ENCODE measurements around the gene SAXO1. TPM values are rescaled to one million over a fixed set of nuclear protein-coding genes. Genes with fewer than 3 reads are reported as not detected.

Gene SAXO1
- total RNA-seq, 1 experiment from 2014 or later, result 0.09 TPM

- DNase-seq (ENCODE audit: low spot score), result no peak
- no peak for TF ChIP-seq HMGXB4 (CRISPR knock-in tag; IDR thresholded peaks at IDR 0.05)
- TF ChIP-seq ZNF671 (CRISPR knock-in tag; IDR thresholded peaks at IDR 0.05), result no peak
- peak; percentile 59; the same call in 1 of the 2 replicates for TF ChIP-seq ZNF121 (CRISPR knock-in tag; IDR thresholded peaks at IDR 0.05)
- TF ChIP-seq KAT7 (CRISPR knock-in tag; IDR thresholded peaks at IDR 0.05; ENCODE audit: borderline replicate concordance), result no peak
- 0 out of 2 replicates have a peak, but pooled peaks have one; percentile 29 for TF ChIP-seq GABPB1 (CRISPR knock-in tag; IDR thresholded peaks at IDR 0.05)
- Mint-ChIP-seq H3K27me3 (ENCODE audit: low read depth) (no peaks in the 10 kb centered on the region), H3K36me3 (peaks cover 3% of the 10 kb centered on the region), H3K4me3 (peak overlapping the region; percentile 87), H3K27ac (no peak overlapping the region), H3K4me1 (peaks cover 44% of the 10 kb centered on the region), H3K9me3 (no peaks in the 10 kb centered on the region)
- POLR2A ChIA-PET, result interaction anchor here (0.6 to 1.8 kb wide), 4 partner anchors 179 to 1603 kb away, joined by 3 to 8 read pairs (median 5); partner anchors contain the start of gene DENND4C
- no peak for ATAC-seq
- CTCF ChIA-PET, result interaction anchor here (0.9 to 7.3 kb wide), 3 partner anchors 123 to 414 kb away, joined by 3 to 58 read pairs (median 37); no protein-coding TSS in a partner anchor
Observed at GRCh38 chr9:19050637-19051591, 17.9 kb upstream of the SAXO1 start.

- DNase-seq (ENCODE audit: low spot score), result no peak
- Mint-ChIP-seq H3K27me3 (ENCODE audit: low read depth) (no peaks in the 10 kb centered on the region), H3K36me3 (no peaks in the 10 kb centered on the region), H3K9me3 (no peaks in the 10 kb centered on the region), H3K4me3 (peak overlapping the region; percentile 87), H3K27ac (peak overlapping the region; percentile 64), H3K4me1 (peaks cover 44% of the 10 kb centered on the region)
- POLR2A ChIA-PET, result interaction anchor here (0.6 to 1.8 kb wide), 3 partner anchors 181 to 1604 kb away, joined by 3 to 8 read pairs (median 7); partner anchors contain the start of gene DENND4C
- CTCF ChIA-PET, result interaction anchor here (1.3 to 7.3 kb wide), 3 partner anchors 124 to 415 kb away, joined by 3 to 58 read pairs (median 37); no protein-coding TSS in a partner anchor
- no peak for ATAC-seq
- TF ChIP-seq FOXK1 (CRISPR knock-in tag; IDR thresholded peaks at IDR 0.05) (no peak), NR3C1 (CRISPR knock-in tag; conservative IDR thresholded peaks at IDR 0.05; ENCODE audit: low read depth) (0 out of 2 replicates have a peak, but pooled peaks have one; percentile 14), TEAD1 (CRISPR knock-in tag; IDR thresholded peaks at IDR 0.05) (no peak), MLX (CRISPR knock-in tag; IDR thresholded peaks at IDR 0.05) (no peak), IRF1 (CRISPR knock-in tag; IDR thresholded peaks at IDR 0.05) (no peak), USF1 (CRISPR knock-in tag; IDR thresholded peaks at IDR 0.05) (no peak), ZNF138 (CRISPR knock-in tag; conservative IDR thresholded peaks at IDR 0.05) (no peak)
Observed at GRCh38 chr9:19049917-19050636, 17.1 kb upstream of the SAXO1 start.
